GM19463 (cell line): Measurements from ENCODE around the gene BRD3OS.

ENCODE experiments used
- ATAC-seq: cut with Tn5 transposase; IDR thresholded peaks from one replicate; pipeline ENCODE4 v1.9.1; 2021; ENCODE audit warnings: mild to moderate bottlenecking, moderate library complexity; ENCODE audit not compliant: unreplicated experiment

The BRD3OS gene

DNA sequence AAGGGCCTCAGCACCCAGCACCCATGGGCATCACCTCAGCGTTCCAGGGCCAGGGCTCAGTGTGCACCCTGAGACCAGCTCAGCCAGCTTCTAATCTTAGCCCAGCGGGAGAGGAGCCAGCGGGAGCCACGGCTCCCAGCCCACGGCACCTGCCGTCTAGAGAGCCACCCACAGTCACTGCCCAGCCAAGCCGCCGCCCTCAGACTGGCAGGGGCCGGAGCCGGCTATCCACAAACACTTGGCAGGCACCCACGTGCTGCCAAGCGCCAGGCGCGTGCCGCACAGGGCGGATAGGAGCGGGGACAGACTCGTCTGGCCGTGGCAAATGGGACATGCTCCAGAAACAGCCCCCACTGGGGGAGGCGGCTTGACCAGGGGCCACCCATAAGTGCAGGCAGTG, 24.0 kb downstream of the BRD3OS start:
- no peak for ATAC-seq

DNA sequence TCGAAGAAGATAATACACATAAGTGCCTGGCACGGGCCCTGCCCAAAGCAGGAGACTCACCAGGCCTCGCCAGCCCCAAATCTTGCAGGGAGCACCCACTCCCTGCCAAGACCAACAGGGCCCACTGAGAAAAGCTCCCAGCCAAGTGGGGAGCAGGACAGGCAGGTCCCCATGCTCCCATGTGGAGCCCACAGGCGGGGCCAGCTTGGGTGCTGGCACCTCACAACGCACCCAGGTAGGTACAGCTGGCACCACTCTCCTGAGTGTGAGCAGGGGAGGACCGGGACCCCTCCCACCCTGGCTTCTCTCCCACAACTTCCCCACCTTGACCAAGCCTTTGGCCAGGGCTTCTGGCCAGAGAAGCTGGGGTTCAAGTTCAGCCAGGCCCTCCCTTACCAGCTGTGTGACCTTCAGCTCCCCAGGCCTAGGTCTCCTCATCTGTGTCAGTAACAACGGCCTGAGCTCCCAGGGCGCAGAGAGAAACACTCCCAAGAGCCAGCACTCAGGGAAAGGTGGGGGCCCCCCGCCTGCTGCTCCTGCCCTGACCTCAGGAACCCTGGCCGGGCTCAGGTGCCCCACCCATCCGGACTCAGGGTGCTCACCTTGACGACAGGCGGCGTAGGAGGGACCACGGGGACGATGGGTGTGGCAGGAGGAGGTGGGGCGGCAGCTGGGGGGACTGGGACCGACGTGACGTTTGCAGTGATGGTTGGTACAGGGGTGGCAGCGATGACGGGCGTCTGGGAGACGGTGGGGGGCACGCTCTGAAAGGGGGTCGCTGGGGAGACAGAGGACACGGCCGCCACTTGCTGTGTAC, 24.7 kb downstream of the BRD3OS start:
- no peak for ATAC-seq

DNA sequence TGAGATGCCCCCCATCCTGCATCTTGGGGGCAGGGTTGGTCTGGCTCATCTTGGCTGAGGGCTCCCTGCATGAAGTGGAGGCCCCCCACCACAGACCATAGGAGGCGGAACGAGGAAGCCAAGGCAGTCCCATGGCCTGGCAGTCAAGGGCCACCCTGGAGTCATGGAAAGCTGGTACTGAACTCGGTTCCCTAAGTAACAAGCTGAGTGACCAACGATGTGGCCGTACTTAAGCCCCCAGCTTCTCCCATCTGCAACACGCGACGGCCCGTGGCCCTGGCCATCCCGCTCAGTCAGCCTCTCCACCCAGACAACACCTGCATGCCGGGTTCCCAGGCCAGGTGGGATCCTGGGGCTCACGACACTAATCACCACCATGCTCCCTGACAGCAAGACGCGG, 25.4 kb downstream of the BRD3OS start:
- no peak for ATAC-seq

DNA sequence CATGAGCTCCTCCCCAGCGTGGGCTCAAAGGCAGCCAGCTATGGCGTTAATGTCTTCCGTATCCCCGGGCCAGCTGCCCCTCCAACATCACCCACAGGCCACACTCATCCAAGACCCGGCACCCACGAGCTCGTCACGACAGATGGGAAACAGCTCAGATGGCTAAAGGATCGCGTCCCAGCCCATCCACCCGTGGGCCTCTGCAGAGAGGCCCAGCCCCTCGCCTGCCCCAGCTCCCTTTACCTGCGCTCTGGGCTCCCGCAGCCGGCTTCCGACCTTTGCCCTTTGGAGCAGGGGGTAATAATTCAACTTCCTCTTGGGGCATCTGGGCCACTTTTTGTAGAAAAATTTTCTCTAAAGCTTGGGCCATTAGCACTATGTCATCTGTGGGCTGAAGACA, 26.0 kb downstream of the BRD3OS start:
- ATAC-seq, result no peak

DNA sequence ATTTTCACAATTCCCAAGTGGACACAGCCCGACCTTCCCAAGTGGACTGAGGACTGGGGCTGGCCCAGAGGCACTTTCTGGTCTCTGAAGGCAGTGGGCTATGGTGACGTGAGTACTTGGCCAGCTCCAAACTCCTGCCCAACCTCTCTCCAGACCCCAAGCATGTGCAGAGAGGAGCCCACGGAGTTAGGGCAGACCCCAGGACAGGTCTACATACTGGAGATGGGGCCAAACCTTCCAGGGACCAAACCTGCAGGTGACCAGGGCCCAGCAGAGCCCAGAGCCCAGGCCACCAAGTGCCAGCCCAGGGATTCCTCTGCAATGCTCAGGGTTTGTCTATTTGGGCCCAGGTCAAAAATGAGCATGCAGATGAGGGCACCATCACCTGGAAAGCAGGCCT, 27.2 kb downstream of the BRD3OS start:
- no peak for ATAC-seq

DNA sequence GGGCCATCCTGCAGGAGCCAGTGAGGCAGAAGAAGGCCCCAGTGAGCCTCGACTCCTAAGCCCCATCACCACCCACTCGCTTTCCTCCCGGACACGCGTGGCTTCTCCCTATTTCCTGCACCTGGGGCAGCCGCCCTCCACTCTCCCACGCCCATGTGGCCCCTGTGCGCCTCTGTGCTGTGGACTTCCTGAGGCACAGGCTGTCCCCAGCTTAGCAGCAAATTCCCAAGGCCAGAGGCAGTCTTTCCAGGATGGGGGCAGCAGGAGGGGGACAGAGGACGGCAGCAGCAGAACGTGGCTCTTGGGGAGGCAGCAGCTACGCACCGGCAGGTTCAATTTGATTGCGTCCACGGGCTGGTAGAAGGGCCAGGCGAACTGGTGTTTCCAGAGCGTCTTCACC, 27.7 kb downstream of the BRD3OS start:
- no peak for ATAC-seq

DNA sequence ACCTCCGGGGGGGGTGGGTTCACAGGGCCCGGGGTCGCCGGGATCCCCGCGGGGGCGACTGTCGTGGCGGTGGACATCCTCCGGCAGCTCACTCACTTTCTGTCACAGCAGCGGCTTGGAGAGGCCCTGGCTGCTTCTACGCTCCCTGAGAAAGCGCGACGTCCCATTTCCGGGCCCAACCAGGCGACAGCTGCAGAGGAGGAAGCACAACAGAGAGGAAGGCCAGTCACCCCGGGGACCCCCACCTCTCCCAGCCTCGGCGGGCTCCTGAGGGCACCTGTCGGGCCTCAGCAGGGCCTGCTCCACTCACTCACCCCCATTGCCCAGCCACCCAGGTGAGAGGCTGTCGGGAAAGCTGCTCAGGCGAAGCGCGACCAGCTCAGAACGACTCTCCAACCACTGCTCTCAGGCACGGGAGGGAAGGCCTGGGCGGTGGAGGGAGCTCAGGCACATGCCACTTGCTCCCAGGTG, 28.2 kb downstream of the BRD3OS start:
- no peak for ATAC-seq

DNA sequence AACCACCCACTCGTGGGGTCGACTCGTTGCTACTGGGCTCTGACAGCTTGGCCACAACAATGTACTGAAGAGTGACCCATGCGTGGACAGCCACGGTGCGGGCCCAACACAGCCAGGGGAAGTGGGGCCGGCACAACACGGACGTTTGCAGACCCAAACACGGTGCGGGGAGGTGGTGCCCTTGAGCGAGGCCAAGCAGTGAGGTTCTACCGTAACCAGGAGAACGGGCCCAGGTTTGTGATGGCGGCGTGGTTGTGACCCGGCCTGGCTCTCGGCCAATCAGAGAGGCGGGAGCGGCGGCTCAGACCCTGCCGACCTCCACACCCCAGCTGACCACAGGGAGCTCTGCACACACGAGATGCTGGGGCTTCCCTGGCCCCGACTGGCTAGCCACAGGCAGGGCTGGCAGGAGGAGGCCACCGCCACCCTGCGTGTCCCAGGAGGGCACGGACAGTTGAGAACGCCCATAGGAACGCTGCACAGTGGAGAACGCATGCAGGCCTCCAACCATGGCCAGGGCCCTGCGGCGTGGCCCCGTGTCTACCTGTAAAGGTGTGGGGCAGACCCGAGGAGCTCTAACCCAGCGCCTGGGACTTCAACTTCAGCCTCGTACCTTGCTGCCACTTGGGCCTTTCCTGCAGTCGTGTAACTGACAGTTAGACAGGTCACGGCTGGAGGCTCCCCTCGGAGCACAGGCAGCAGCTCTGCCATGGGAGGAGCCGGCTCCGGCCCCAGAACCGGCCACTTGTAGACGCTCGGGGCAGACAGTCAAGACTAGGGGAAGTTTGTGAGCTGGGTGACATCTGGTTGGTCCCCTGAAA, 28.9 kb downstream of the BRD3OS start:
- no peak for ATAC-seq

DNA sequence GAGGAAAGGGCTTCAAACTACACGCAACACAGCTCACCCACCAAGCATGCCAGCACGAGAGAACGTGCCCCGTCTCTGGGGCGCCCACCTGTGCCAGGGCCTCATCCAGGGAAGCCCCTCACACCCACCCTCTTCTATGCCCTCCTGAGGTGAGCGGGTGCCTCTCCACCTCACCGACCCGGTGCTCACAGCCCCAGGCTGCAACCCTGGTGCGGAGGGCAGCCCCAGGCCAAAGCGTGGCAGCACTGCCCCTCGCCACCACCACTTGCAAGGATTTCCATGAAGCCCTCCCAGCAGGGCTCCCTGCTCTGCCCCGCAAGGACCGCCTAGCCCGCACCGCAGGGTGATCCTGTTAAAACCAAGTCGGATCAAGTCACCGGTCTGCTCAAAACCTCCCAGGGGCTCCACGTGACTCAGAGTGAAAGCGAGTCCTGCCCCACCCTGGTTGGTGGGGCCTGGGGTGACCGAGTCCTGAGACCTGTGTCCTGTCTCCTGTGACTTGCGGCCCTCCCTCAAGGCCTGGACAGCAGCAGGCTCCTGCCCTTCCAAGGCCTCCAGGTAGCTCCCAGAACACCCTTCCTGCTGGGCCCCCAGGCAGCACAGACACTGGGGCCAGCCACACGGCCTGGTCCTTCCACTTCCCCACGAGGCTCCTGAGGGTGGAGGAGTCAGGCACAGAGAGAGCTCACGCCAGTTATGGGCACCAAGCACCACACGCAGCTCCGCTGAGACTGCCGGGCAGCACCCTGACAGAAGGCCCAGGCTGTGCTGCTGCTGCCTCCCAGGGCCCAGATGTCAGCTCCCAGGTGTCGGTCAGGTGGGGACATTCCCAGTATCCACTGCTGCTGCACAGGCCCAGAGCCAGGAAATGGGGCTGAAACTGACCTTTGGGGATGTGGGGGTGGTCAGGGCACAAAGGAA, 29.9 kb downstream of the BRD3OS start:
- ATAC-seq, result no peak

DNA sequence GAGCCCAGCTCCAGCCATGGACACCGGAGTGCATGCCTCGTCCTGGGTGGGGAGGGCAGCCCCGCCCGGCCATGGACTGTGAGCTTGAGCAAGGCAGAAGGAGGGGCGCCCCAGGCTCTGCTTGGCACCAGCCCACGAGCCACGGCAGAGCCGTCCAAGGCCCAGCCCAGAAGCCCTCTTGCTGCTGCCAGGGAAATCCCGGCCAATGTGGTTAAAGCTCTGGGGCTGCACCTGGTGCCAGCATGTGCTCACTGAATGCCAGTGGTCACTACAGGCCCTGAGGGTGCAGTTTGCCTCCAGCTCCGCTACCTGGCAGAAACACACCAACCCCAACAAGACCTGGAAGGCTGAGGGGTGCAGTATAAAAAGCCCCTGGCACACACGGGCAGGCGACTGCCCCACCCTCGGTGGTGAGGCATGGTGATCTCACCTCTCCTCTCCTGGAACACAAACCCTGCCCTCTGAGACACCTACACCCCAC, 30.7 kb downstream of the BRD3OS start:
- no peak for ATAC-seq

DNA sequence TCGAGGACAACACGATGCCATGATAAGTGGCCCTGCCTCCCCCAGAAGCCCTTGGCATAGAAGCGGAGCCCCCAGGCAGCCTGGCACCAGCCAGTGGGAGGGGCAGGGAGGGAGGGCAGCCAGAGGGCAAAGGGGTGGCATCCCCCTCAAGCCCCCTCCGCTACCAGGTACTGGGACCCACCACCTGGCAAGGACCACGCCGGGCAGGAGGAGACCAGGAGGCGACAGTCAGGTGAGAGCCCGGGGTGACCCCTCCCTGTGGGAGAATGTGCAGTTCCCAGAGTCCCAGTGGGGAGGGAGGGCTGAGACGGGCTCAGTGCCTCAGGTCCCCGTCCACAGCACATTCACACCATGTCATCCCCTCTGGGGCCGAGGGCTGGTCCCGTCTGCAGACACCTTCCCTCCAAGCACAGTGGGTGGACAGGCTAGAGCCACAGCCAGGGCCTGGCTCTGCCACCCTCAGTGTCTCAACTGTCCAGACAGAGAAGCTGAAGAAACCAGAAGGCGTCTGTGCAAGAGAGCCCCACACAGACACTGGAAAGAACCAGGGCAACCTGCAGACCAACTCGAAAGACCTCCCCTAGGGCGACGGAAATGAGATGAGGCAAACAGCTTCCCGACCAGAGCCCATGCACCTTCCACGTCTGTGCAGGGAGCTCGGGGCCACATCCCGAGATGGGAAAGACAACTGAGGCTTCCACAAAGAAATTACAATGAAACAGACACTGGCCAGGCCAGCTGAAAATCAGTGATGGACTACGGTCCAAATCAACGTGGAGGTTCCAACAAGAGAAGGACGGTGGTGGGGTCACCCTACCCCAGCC, 31.4 kb downstream of the BRD3OS start:
- no peak for ATAC-seq

DNA sequence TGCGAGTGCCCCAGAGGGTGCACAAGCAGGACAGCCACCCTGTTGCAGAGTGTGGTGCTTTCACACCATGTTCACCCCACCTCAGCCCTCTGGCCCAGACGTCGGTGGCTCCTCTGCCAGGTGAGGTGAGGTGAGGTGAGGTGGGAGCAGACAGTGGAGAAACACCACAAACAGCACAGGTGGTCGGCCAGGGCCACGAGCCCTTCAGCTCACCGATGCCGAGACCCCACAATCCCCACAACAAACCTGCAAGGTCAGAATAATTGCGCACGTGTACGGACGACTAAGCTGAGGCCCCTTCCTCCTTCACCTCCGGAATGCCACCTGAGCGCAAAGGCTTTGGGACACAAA, 32.0 kb downstream of the BRD3OS start:
- ATAC-seq, result no peak

DNA sequence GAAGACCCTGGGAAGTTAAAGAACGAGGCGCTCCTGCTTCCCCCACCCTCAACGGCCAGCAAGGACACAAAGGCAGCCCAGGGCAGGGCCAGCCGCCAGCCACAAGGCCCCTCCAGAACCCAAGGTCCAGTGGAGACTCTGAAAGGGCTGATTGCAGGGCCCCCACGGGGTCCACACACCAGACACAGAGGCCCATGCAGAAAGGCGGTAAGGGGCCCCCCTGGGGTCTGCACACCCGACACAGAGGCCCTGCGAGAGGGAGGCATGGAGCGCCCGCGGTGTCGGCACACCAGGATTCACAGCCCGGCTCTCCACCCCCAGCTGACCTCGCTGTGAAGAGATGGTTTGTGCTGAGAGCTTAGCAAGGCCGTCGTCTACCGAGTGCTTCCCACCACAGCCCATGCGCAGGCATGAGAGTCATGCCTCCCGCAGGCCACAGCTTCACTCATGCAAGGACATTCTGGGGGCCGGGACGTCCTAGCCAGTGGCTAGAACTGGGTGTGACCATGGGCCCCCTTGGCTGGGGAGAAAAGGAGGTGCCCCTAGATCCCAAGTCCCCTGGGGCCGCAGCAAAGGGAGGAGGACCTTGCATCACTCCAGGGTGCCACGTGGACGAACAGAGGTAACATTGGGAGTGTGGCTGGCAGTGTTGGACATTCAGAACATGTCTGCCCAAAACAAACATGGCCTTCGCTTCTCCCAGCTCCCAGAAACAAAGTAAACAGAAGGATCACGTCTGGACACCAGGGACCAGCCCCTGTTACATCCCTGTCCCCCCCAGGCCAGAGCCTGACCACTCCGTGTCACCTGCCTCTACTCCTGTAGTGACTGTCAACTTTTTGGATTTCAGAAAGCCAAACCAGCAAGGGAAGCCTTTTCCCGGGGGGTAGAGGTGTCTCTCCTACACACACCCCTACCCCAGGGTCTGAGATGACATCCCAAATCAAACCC, 32.7 kb downstream of the BRD3OS start:
- no peak for ATAC-seq

DNA sequence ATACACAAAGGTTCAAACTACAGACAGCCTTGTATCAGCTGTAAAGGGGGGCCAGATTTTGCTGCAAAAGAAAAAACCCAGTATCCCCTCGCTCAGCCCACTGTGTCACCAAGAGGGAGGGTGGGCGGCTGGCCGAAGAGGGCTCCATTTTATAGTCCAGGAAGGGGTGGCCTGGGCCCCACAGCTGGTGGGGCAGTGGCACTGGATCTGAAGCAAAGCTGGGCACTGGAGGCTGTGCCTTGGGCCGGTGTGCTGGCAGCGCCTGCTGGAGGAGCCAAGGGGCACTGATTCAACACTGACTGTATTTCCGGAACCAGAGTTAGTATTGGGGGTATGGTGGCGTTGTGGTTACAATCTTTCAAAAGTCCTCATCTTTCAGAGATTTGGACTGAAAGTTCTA, 33.4 kb downstream of the BRD3OS start:
- ATAC-seq, result no peak

DNA sequence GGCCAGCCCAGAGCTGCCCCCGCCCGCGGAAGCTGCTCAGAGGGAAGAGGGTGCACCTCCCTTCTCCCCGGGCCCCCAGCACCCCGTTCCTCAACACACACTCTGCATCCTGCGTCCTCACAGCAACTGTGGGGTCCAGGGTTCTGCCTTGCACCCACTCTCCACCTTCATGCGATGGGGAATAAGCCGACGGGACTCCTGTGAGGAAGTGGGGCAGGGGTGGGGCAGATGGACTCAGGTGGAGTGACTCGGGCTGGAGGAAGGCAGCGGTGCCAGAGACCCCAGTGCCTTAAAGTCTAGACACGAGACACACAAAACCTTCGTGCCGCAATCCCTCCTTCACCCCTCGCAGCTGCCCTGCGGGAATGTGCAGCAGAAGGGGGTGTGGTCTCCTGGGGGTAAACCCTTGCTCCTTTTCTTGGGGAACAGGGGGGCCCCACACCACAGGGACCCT, 33.9 kb downstream of the BRD3OS start:
- ATAC-seq, result no peak

DNA sequence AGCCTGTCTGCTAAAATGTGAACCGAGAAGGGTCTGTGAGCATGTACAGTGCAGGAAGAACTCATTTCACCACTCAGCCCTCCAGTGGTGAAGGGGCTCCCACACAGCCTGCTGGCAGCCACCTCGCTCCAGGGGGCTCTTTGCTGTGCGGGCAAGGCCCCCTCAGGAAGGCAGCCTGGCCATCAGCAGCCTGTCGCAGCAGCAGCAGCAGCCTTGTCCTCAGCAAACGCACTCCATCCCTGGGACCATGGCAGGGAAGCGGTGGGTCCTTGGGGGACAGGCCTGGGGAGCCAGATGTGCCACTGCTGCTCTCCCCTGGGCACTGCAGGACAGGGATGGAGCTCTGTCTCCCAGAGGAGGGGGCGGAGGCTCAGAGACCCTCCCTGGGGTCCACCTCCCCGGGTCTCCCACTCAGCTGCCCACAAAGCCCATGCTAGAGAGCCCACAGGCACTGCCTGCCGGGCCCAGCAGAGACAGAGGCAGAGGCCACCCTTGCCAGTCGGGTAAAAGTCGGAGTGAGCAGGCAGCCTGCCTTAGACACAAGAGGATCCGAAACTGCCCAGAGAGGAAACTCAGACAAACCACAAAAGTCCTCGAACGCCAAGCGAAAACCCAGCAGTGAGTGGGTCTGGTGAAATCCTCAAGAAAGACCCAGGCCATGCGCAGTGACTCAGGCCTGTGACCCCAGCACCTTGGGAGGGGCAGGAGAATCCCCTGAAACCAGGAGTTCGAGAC, 34.5 kb downstream of the BRD3OS start:
- ATAC-seq, result peak; percentile 91

DNA sequence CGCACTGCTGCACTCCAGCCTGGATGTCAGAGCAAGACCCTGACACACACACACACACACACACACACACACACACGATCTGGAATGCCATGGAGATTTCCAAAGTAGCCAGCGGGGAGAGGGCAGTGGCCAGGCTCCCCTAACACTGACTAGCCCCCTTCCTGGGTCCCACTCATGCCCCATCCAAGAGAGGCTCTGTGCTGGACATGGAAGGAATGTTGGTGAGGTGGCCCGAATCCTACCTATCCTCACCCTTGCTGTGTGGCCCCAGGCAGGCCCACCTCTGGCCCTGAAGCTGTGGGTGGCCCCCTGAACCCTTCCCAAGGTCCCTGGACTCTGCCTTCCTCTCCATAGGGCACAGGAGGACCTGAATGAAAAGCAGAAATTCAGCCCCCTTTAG, 35.3 kb downstream of the BRD3OS start:
- ATAC-seq, result no peak

DNA sequence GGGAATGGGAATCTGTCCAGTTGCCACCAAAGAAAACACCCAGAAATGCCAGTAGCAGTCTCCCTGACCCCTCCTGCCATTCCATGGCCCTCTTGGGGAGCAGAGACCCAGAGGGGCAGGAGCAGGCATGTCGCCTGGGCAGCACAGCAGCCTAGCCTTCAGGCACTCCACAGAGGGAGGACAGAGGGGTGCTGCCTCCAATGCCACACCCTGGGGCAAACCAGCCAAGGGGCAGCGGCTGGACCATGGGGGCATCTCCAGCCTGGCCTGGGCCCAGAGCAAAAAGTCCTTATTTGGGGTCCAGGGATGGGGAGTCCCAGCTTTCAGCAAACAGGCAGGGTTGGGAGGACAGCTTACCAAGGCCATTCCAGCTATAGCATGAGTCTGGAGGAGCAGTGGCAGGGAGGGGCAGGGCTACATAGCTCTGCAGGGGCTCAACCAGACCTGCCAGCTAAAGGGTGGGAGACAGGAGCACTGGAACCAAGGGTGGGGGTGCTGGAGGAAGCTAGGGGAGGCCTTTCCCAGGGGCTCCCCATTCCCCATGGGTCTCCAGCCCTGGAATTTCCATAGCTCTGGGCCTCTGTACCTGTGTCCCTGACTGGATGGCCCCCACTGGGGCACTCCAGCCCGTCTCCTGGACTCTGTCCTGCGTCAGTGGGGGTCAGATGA, 35.9 kb downstream of the BRD3OS start:
- ATAC-seq, result no peak
